ENCODE data around the gene MRPS18B.
A peak's percentile ranks its signal among the peaks of the same experiment; 100 is the strongest.

DNA sequence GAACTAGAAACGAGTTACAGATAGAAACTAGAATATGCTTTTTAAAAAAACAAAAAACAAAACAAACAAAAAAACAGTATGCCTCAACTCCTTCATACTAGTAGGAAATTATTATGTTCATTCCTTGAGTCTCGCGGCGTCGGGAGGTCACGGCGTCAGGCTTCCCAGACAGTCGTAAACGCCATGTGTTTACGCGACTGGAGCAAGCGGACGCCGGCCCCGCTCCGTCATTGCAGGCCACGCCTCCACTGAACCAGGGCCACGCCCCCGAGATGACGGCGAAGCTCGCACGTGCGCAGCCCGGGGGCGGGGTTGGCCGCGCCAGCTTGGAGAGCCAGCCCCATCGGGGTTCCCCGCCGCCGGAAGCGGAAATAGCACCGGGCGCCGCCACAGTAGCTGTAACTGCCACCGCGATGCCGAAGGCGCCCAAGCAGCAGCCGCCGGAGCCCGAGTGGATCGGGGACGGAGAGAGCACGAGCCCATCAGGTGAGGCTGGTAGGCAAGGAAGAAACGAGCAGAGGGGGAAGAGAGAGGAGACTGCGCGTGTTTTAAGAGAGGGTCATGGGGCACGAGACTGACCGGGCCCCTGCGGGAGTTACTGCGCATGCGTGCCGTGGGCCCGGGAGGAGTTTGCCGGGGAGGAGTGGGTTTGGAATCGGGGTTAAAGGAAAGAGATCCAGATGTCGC is 46.4 kb upstream of the MRPS18B start, which contains the start of gene ABCF1:
- TF ChIP-seq, protein P1, sequence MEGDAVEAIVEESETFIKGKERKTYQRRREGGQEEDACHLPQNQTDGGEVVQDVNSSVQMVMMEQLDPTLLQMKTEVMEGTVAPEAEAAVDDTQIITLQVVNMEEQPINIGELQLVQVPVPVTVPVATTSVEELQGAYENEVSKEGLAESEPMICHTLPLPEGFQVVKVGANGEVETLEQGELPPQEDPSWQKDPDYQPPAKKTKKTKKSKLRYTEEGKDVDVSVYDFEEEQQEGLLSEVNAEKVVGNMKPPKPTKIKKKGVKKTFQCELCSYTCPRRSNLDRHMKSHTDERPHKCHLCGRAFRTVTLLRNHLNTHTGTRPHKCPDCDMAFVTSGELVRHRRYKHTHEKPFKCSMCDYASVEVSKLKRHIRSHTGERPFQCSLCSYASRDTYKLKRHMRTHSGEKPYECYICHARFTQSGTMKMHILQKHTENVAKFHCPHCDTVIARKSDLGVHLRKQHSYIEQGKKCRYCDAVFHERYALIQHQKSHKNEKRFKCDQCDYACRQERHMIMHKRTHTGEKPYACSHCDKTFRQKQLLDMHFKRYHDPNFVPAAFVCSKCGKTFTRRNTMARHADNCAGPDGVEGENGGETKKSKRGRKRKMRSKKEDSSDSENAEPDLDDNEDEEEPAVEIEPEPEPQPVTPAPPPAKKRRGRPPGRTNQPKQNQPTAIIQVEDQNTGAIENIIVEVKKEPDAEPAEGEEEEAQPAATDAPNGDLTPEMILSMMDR (IDR thresholded peaks at IDR 0.05): no peak
- TF ChIP-seq POLR2AphosphoS5 (IDR thresholded peaks at IDR 0.05; ENCODE audit: low read depth, low read length) (peak; percentile 97), CHD2 (IDR thresholded peaks at IDR 0.05; ENCODE audit: low read length, partially characterized antibody) (peak; percentile 85), TAF1 (IDR thresholded peaks at IDR 0.05; ENCODE audit: borderline replicate concordance, low read depth, low read length) (peak; percentile 73), RAD21 (IDR thresholded peaks at IDR 0.05; ENCODE audit: low read length) (no peak), TCF12 (IDR thresholded peaks at IDR 0.05) (0 out of 2 replicates have a peak, but pooled peaks have one; percentile 2), EZH2phosphoT487 (IDR thresholded peaks at IDR 0.05; ENCODE audit: borderline replicate concordance, low read depth) (no peak), NFIC (IDR thresholded peaks at IDR 0.05; ENCODE audit: borderline replicate concordance) (no peak), MXI1 (IDR thresholded peaks at IDR 0.05; ENCODE audit: low read depth, low read length) (peak; percentile 99)
- TF ChIP-seq, protein P2, sequence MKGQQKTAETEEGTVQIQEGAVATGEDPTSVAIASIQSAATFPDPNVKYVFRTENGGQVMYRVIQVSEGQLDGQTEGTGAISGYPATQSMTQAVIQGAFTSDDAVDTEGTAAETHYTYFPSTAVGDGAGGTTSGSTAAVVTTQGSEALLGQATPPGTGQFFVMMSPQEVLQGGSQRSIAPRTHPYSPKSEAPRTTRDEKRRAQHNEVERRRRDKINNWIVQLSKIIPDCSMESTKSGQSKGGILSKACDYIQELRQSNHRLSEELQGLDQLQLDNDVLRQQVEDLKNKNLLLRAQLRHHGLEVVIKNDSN (IDR thresholded peaks at IDR 0.05; ENCODE audit: borderline replicate concordance, low read depth): peak; percentile 60; the same call in 1 of the 2 replicates
- TF ChIP-seq, protein P3, sequence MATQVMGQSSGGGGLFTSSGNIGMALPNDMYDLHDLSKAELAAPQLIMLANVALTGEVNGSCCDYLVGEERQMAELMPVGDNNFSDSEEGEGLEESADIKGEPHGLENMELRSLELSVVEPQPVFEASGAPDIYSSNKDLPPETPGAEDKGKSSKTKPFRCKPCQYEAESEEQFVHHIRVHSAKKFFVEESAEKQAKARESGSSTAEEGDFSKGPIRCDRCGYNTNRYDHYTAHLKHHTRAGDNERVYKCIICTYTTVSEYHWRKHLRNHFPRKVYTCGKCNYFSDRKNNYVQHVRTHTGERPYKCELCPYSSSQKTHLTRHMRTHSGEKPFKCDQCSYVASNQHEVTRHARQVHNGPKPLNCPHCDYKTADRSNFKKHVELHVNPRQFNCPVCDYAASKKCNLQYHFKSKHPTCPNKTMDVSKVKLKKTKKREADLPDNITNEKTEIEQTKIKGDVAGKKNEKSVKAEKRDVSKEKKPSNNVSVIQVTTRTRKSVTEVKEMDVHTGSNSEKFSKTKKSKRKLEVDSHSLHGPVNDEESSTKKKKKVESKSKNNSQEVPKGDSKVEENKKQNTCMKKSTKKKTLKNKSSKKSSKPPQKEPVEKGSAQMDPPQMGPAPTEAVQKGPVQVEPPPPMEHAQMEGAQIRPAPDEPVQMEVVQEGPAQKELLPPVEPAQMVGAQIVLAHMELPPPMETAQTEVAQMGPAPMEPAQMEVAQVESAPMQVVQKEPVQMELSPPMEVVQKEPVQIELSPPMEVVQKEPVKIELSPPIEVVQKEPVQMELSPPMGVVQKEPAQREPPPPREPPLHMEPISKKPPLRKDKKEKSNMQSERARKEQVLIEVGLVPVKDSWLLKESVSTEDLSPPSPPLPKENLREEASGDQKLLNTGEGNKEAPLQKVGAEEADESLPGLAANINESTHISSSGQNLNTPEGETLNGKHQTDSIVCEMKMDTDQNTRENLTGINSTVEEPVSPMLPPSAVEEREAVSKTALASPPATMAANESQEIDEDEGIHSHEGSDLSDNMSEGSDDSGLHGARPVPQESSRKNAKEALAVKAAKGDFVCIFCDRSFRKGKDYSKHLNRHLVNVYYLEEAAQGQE (IDR thresholded peaks at IDR 0.05; ENCODE audit: low read depth, low read length): no peak

Measured in SK-N-SH (cell line).